ENCODE results near the gene DGKD.

DNA sequence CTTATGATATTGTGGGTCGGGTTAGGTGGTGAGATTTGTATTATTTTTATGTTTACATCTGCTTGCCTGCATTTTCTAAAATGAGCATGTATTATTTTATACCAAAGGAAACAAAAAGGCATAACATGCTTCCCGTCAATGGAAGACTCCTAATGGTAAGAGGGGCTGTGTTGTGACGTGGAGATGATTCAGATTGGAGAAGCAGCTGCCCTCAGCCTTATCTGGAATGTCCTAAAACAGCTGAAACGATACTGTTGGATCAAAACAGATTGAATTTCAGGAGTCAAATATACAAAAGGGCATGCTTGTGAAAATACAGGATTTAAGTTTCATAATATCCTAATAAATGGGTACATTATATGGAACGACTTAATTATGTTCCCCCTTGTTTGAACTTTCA lies 19.0 kb downstream of the DGKD start:
- no peak for TF ChIP-seq POLR2A (IDR thresholded peaks at IDR 0.05; ENCODE audit: low read depth, low read length)
- no peak for TF ChIP-seq POLR2AphosphoS5 (IDR thresholded peaks at IDR 0.05; ENCODE audit: low read depth, low read length)

All from GM12892 (cell line).